GM21825 (cell line): ENCODE measurements around the gene PJVK.
A peak's percentile ranks its signal among the peaks of the same experiment; 100 is the strongest.
"Not testable (repeated sequence)": the region's sequence is repeated elsewhere in the genome, so short reads cannot be mapped to it uniquely, and the experiment has no call there.

Experiments used
- ATAC-seq: cut with Tn5 transposase; IDR thresholded peaks from one replicate; pipeline ENCODE4 v1.9.1; 2021; ENCODE audit warnings: mild to moderate bottlenecking, moderate library complexity; ENCODE audit not compliant: unreplicated experiment

PJVK gene

DNA sequence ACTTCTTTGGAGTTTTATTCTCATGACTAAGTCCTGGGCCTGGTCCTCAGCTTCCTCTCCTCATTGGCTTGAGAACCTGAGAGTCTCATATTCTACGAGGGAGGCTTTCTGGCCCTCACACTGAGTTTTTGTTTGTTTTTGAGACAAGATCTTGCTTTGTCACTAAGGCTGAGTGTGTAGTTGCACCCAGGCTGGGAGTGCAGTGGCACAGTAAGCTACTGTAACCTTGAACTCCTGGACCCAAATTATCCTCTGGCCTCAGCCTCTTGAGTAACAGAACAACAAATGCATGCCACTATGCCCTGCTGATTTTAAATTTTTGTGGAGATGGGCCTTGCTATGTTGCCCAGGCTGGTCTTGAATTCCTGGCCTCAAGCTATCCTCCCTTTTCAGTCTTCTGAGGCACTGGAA is 22.8 kb upstream of the PJVK start:
- no peak for ATAC-seq

DNA sequence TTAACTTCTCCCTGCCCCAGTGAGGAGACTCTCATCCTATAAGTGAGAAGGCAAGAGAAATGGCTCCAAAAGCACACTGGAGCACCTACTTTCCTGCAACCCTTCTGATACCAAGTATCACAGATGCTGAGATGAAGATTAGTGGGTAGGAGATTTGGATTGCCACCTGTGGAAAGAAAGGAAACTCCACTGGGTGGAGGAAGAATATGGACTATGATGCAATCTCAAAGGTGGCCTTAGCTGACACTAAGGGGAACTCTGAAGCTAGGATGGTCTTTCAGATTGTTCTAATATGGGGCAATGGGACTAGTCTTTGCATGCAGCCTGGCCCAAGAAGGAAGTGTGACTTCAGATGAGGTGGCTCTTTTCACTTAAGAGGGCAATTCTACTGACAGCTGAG is 21.8 kb upstream of the PJVK start:
- ATAC-seq = no peak

DNA sequence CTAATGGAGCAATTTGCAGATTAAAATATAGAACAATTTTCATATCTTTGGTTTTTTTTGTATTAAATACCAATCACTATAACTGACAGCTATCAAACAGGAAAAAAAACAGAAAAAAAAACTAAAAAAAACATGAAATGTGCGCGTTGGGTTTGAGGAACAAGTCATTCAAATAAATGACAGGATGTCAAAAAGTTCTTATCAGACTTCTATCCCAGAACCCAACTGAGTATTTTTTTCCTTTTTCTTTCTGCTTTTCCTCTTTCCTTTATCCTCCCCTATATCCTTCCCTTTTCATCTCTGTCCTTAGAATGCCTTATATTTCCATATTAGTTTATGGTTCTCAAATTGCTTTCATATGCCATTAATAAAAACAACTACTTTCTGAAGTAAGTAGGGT is 14.5 kb upstream of the PJVK start:
- no peak for ATAC-seq

DNA sequence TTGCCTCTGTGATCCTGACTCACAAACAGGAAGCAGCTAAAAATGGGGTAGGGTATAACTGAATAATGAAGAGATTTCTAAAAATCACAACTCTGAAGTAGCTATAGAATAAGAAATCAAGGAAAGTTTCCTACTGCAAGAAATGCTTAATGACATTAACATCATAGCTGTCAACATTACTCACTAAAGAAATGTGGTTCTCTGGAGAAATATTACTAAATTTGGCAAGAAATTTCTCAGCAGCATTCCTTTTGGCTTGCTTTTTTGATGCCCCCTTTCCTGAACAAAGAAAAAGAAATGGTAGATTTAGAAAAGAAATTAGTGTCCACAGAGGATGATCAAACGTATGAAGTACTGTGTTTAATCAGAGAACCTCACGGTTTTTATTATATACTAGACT is 9.8 kb upstream of the PJVK start:
- no peak for ATAC-seq

DNA sequence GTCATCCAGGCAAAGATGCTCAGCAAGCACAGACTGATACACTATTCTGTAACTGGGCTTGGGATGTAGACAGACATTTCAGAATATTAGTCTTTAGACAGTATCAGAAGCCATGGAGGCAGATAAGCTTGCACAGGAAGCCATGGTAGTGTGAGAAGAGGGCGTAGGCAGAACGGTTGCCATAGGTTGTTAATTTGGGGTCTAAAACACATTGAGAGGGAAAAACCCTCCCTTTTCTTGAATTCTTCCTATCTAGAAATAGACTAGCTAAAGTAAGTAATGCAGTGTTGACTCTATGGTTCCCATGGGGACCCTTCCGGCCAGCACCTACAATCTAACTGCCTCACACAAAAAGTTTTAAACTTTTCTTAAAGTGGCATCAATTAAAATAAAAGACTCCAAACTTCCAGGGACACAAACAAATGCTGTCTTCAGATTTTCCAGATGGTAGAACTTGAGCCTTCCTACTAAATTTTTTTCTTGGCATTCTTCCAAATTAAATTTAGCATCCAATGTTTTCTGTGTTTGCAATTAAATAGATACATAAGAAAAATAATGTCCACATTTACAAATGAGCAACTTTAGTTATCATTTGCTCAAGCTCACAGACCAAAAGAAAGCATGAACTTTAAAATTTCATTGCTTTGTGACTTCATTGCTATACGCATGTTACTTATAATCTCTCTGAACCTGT is 2.1 kb upstream of the PJVK start:
- no peak for ATAC-seq

DNA sequence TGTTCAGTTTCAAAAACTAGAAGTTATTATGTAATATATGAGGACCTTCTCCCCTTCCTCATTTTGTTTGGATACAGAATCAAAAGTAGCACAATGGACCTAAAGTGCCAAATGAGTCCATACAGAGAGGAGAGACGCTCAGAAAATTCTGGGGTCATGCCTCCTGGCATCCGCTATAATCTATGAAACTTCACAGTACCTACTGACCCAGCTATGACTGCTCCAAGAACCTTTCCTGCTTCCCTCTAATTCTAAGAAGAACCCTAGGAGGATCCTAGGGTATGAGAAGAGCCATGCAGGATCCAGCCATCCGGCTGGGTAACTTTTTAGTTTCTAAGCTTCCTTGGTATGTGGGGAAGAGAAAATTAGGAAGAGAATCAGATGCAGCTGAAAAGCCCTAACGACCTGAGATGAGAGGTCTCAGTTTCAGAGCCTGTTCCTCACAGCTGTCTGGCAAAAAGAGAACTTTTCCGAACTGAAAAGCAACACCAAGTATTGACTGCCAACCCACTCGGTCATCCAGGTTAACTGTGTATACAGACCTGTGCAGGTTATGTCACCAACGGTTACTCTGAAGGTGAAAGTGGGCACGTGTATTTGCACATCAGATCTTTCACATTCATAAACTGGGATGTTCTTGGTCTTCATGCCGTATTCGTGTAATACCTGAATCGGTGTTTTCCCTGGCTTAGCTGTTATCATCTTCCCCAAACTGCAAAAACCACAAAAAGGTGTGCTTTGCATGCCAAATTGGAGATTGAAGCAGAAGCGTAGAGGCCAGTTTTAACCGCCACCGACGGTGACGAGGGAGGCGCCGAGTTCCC is 1.3 kb upstream of the PJVK start:
- ATAC-seq = peak; percentile 4

DNA sequence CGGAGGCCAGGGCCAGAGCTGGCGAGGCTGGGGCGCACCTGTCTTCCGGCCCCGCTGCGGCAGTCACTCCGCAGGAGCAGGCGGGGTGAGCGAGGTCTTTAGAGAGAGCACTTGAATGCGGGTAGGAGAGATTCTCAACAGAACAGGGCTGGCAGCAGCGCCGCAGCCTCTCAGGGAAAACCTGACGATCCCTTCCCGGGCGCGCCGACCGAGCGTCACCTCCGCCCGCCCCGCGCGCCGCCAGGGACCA is 729 bp upstream of the PJVK start:
- peak; percentile 42 for ATAC-seq

DNA sequence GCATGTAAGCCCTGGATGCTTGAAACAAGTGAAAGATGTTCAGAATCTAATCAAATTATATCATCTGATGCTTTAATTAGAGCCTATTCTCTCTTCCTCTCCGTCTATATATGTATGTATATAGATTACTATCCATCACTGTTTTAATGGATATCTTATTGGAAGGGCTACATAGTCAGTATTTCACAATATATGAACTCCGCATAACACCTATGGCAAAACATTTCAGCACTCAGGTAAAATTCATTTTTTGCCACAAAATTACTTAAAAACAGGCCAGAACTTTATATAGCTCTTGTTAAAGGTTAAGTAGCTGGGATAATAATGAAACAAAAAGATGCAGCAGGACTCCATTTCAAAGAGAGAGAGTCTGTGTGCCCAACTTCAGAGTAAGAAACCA is 1.2 kb downstream of the PJVK start:
- no peak for ATAC-seq

DNA sequence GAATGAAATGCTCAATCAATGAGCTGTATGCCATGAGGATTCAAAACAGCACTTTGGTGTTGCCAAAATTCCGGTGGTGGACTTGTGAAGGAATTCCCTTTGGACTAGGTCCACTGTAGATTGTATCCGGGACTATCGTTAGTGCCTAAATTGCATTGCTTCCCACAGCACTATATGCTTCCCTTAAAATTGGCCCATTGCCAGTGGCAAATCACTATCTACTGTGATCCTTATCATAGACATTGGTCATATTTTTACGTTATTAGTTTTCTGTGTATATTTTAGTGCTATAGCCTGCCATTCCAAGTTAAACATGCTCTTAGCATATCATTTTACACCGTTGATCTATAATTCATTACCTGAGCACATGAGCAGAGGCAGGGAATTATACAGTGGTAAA is 1.7 kb downstream of the PJVK start:
- no peak for ATAC-seq

DNA sequence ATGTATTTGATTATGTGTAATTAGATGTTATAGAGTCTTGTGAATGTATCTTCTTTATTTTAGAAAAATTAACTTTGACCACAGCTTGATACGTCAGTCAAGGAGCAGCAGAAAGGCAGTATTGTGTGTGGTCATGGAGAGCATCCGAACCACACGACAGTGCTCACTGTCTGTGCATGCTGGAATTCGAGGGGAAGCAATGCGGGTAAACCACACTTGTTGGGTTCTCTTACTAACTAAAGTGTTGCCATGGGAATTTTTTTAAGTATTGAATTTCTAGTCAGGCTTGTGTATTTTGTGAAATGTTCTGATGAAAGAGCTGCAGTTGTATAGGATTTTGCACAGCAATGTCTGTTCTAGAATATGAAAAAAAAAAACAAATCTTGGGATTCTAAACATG is 4.8 kb downstream of the PJVK start:
- no peak for ATAC-seq

DNA sequence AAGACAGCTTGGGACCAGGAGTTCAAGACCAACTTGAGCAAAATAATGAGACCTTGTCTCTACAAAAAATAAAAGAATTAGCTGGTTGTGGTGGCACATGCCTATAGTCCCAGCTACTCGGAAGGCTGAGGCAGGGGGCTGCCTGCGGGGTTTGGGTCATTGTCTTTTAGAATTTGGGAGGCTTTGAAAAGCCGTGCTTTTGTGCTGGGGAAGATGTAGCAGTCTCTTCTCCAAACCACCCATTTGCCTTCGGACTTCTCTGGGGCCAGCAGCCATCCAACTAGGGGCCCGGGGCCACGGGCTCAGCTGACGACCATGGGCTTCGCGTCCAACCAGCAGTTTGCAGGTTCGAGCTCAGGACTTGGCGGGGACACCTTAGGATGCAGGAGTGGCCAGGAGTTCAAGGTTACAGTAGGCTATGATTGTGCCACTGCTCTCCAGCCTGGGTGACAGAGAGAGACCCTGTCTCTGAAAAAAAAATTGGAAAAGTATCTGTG is 6.3 kb downstream of the PJVK start:
- ATAC-seq = no peak

DNA sequence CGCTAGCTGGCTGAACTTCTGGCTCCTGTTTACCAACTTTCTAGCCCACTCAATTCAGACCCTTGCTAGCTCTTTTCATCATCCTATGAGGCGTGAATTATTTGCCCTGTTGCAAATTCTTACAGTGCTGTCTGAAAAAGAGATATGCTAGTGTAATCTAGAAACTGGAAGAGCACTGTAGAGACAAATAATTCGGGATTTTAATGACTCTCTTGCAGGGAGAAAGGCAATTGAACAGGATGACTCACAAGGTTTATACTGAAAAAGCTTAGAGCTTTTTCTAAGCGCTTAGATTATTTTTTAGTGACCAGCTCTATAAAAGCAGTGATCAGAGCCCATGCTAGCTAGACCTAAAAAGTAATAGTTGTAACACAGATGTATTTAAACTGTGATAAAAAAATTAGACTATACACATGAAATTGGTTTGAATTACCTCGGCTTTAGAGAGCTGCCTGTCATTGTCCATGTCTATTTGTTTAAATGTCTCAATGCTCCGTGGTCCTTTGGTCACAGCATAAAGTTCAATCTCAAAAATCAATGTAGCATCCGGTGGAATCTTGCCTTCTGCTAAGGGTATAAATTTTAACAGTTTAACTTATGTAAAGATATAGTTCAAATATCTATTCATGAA is 18.2 kb downstream of the PJVK start:
- ATAC-seq = no peak

DNA sequence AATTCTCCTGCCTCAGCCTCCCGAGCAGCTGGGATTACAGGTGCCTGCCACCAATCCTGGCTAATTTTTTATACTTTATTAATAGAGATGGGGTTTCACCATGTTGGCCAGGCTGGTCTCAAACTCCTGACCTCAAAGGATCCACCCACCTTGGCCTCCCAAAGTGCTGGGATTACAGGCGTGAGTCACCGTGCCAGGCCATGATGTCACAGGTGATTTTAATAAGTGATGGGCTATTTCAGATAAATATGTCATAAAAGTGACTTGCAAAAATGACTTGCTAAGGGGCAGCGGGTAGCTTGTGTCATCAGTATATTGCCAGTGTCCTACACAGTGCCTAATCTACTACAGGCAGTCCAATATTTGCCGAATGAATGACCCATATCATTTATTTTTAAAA is 20.1 kb downstream of the PJVK start:
- ATAC-seq = not testable (repeated sequence)

DNA sequence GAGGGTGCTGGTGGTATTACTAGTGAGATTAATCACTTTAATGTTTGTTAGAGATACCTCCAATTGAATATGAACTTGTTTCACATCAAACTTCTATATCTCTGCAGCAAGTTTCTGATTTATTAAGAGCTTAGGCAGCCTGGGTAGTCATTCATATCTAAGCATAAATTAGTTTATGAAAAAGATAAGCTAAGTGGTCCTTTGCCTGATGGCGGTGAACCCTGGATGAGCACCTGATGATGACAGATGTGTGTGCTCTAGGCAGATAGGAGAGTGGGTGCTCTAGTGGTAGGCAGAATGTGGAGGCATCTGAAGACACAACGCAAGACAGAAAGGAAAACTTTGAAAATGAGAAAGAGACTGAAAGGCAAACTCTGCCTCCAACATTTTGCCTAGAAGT is 22.2 kb downstream of the PJVK start:
- ATAC-seq = no peak

DNA sequence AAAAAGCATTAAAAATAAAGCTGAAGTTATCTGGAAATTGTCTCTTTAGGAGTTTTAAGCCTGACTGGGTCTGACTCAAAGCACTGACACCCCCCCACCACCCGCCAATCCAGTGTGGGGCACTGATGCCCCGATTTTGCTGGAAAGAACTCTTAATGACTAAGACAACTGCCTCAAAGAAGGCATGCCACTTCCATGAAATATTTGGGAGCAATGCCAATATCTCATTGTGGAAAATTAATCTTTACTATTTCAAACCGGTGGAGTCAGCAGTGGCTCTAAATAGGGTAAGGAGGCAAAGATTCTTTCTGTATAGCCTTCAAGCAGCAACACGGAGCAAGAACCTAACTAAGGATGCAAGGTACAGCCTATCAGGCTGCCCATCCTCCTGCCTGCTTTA is 22.8 kb downstream of the PJVK start:
- ATAC-seq = no peak

DNA sequence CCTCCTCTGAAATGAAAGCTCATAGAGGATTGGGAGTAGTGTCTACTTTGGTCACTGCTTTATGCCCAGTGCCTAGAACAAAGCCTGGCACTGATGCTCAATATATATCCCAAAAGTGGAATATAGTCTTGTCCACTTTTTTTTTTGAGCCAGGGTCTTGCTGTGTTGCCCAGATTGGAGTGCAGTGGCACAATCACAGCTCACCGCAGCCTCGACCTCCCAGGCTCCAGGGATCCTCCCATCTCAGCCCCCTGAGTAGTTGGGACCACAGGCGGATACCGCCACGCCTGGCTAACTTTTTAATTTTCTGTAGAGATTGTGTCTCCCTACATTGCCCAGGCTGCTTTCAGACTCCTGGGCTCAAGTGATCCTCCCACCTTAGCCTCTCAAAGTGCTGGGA is 23.4 kb downstream of the PJVK start:
- no peak for ATAC-seq

DNA sequence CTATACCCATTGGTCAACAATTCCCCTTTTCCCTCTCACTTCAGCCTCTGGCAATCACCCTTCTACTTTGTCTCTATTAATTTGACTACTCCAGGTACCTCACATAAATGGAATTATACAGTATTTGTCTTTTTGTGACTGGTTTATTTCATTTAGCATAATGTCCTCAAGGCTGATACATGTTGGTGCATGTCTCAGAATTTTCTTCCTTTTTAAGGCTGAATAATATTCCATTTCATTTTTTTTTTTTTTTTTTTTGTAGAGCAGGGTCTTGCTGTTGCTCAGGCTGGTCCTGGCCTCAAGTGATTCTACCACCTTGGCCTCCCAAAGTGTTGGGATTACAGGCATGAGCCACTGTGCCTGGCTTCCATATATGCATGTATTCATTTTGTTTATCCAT is 25.3 kb downstream of the PJVK start:
- ATAC-seq = no peak

DNA sequence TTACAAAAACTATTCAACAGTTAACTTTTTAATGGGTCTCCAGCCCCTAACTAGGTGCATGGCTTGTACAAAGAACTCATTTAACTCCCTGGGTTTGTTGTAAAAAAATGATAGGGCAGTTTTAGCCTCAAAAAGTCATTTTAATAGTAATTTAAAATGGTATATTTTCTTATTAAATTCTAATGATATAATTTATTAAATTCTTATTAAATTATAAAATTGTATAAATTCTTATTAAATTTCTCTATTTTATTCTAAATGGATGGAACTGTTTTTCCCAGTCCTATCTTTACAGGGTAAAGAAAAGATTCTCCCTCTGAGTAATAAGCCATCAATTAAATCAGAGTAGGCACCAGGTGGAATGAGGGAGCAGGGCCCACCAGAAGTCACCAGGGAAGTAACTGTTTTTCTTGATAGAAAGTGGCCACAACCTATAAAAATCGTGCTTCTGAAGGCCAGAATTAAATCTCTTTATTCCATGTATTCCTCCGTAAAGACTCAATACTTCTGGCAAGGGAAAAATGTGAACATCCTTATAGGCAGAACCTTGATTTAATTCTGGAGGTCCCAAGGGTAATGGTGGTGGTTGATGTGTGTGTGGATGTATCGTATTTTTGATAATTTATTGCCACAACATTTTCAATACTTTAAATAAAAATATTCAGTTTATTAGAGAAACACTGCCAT is 26.4 kb downstream of the PJVK start:
- no peak for ATAC-seq

DNA sequence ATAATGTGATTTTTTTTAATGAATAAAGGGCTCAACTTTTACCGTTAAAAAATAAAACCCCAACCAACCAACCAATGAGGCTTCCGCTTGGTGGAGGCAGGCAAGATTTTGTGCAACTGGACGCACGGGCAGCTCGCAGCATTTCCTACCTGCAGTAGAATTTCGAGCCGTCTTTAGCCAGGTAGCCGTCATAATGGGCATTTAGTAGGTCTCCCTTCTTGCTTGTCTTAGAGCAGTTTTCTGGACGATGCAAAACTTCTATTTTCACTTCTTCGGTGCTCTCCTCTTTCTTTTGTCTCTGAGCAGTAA is 26.9 kb downstream of the PJVK start:
- ATAC-seq = no peak

DNA sequence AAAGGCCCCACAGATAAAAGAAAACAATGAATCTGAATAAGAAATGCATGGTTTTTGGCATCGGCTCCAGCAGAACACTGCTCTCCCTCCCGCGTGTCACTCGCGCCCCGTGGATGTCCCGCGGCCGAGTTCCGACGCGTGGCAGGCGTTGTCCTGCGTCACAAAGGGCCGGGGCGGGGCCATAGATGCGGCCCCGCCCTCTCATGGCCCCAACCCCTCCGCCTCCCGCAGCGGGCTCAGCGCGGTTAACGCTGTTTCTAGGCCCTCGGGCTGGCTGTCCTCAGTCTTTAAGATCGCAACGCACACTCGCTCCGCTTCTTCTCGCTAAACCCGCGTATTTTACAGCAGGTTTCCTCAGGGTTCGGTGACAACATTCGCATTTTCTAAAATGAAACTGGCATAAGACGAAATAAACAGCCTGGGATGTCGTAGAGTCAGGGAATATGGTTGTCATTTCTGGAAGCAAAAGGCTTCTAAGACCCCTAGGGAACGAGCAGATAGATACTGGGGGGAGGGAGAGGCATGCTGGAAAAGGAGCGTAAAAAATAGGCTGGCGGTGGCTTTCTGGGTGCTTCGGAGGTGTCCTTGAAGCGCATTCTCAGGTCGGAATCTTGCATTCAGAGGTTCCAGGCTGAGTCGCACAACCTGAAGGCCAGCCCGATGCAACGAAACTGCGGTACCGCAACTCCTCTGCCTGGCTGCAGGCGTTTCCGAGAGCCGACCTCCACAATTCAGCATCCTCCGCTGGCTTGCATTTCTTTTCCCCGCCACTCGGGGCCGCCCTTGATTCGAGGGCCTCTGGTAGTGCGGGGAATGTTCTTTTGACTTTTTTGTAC is 27.5 kb downstream of the PJVK start, which contains the start of gene FKBP7:
Gene FKBP7 (minus strand): TSS at position 162 of the 836 bp plus-strand sequence. CDS start 101 bp downstream, at position 61.
- ATAC-seq = peak; percentile 47

DNA sequence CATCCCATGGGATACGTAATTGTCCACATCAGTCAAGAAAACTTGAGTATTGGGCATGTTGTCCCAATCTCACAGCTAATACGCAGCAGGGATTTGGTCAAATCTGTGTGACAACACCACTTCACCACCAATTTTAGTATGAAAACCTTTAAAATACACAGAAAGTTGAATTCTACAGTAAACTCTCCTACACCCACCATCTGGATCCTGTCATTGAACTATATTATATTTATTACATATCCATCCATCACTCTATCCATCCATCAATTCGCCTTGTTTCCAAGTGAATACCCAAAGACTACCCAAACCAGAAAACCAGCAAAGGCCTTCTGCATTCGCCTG is 28.1 kb downstream of the PJVK start:
- ATAC-seq = no peak
